ENCODE results near the gene REV3L.
"Not testable (repeated sequence)": the region's sequence is repeated elsewhere in the genome, so short reads cannot be mapped to it uniquely, and the experiment has no call there.

The REV3L gene

GRCh38 chr6:111478749-111479148 is 4.3 kb downstream of the REV3L start:
- peaks cover 16% of the 10 kb centered on the region for H3F3A ChIP-seq (ENCODE audit: control insufficient read depth, insufficient read depth)
- no peaks in the 10 kb centered on the region for H3K27me3 ChIP-seq (ENCODE audit: control insufficient read depth, low read length)
- no peaks in the 10 kb centered on the region for H3K9me2 ChIP-seq (replicated peaks; ENCODE audit: control insufficient read depth, low read length)
- peaks cover 42% of the 10 kb centered on the region for H3K4me1 ChIP-seq (ENCODE audit: control insufficient read depth, low read length)
- H3K4me3 ChIP-seq (ENCODE audit: low read length) = peak overlapping the region; percentile 58
- H3K36me3 ChIP-seq (ENCODE audit: control insufficient read depth, low read length) = peaks cover 22% of the 10 kb centered on the region
- peak overlapping the region; percentile 55 for H3K27ac ChIP-seq (ENCODE audit: low read depth, low read length)
- peaks cover 12% of the 10 kb centered on the region for H4K20me1 ChIP-seq (ENCODE audit: control insufficient read depth, insufficient read depth, low read depth, low read length)
- TF ChIP-seq EZH2phosphoT487 (IDR thresholded peaks at IDR 0.05; ENCODE audit: borderline replicate concordance, low read length) (no peak), CTCF (IDR thresholded peaks at IDR 0.05; ENCODE audit: low read depth, low read length, poor library complexity, severe bottlenecking) (peak; percentile 62)
- H3K4me2 ChIP-seq (ENCODE audit: low read length) = peak overlapping the region; percentile 81
- H3K9me3 ChIP-seq (ENCODE audit: control insufficient read depth, insufficient read depth, low read length) = no peaks in the 10 kb centered on the region
- peaks cover 94% of the 10 kb centered on the region for H3K79me2 ChIP-seq (ENCODE audit: control insufficient read depth, low read length)

- H3K4me2 ChIP-seq (ENCODE audit: low read length) = peak overlapping the region; percentile 81
- TF ChIP-seq CTCF (IDR thresholded peaks at IDR 0.05; ENCODE audit: low read depth, low read length, poor library complexity, severe bottlenecking) (no peak), EZH2phosphoT487 (IDR thresholded peaks at IDR 0.05; ENCODE audit: borderline replicate concordance, low read length) (no peak)
- H3K4me1 ChIP-seq (ENCODE audit: control insufficient read depth, low read length) = peaks cover 42% of the 10 kb centered on the region
- H3F3A ChIP-seq (ENCODE audit: control insufficient read depth, insufficient read depth) = peaks cover 16% of the 10 kb centered on the region
- peaks cover 22% of the 10 kb centered on the region for H3K36me3 ChIP-seq (ENCODE audit: control insufficient read depth, low read length)
- peaks cover 100% of the 10 kb centered on the region for H3K79me2 ChIP-seq (ENCODE audit: control insufficient read depth, low read length)
- H3K27ac ChIP-seq (ENCODE audit: low read depth, low read length) = peak overlapping the region; percentile 22
- peaks cover 12% of the 10 kb centered on the region for H4K20me1 ChIP-seq (ENCODE audit: control insufficient read depth, insufficient read depth, low read depth, low read length)
- no peaks in the 10 kb centered on the region for H3K27me3 ChIP-seq (ENCODE audit: control insufficient read depth, low read length)
- no peaks in the 10 kb centered on the region for H3K9me3 ChIP-seq (ENCODE audit: control insufficient read depth, insufficient read depth, low read length)
- peak overlapping the region; percentile 53 for H3K4me3 ChIP-seq (ENCODE audit: low read length)
- H3K9me2 ChIP-seq (replicated peaks; ENCODE audit: control insufficient read depth, low read length) = no peaks in the 10 kb centered on the region
These were observed 4.9 kb downstream of the REV3L start for GRCh38 chr6:111478064-111478476.

- Histone ChIP-seq H3K4me2 (ENCODE audit: low read length) (peak overlapping the region; percentile 81), H3K4me3 (ENCODE audit: low read length) (peak overlapping the region; percentile 53)
These were observed 5.5 kb downstream of the REV3L start for GRCh38 chr6:111477481-111477938.

GRCh38 chr6:111476061-111476460 is 7.0 kb downstream of the REV3L start:
- H3K4me1 ChIP-seq (ENCODE audit: control insufficient read depth, low read length) = peaks cover 38% of the 10 kb centered on the region
- not testable (repeated sequence) for H3K9me2 ChIP-seq (replicated peaks; ENCODE audit: control insufficient read depth, low read length); H3K9me3 ChIP-seq (ENCODE audit: control insufficient read depth, insufficient read depth, low read length); H3K4me3 ChIP-seq (ENCODE audit: low read length); H3K4me2 ChIP-seq (ENCODE audit: low read length); H3K27me3 ChIP-seq (ENCODE audit: control insufficient read depth, low read length); H3K27ac ChIP-seq (ENCODE audit: low read depth, low read length)
- peaks cover 12% of the 10 kb centered on the region for H4K20me1 ChIP-seq (ENCODE audit: control insufficient read depth, insufficient read depth, low read depth, low read length)
- peaks cover 99% of the 10 kb centered on the region for H3K79me2 ChIP-seq (ENCODE audit: control insufficient read depth, low read length)
- peaks cover 16% of the 10 kb centered on the region for H3F3A ChIP-seq (ENCODE audit: control insufficient read depth, insufficient read depth)
- peaks cover 14% of the 10 kb centered on the region for H3K36me3 ChIP-seq (ENCODE audit: control insufficient read depth, low read length)

More at GRCh38 chr6:111477481-111477938, 5.5 kb downstream of the REV3L start:
- no peaks in the 10 kb centered on the region for H3K9me3 ChIP-seq (ENCODE audit: control insufficient read depth, insufficient read depth, low read length)
- peaks cover 42% of the 10 kb centered on the region for H3K4me1 ChIP-seq (ENCODE audit: control insufficient read depth, low read length)
- peaks cover 16% of the 10 kb centered on the region for H3F3A ChIP-seq (ENCODE audit: control insufficient read depth, insufficient read depth)
- no peaks in the 10 kb centered on the region for H3K27me3 ChIP-seq (ENCODE audit: control insufficient read depth, low read length)
- peaks cover 100% of the 10 kb centered on the region for H3K79me2 ChIP-seq (ENCODE audit: control insufficient read depth, low read length)
- peaks cover 19% of the 10 kb centered on the region for H3K36me3 ChIP-seq (ENCODE audit: control insufficient read depth, low read length)
- H4K20me1 ChIP-seq (ENCODE audit: control insufficient read depth, insufficient read depth, low read depth, low read length) = peaks cover 12% of the 10 kb centered on the region
- no peaks in the 10 kb centered on the region for H3K9me2 ChIP-seq (replicated peaks; ENCODE audit: control insufficient read depth, low read length)
- no peak for TF ChIP-seq EZH2phosphoT487 (IDR thresholded peaks at IDR 0.05; ENCODE audit: borderline replicate concordance, low read length)
- no peak for TF ChIP-seq CTCF (IDR thresholded peaks at IDR 0.05; ENCODE audit: low read depth, low read length, poor library complexity, severe bottlenecking)
- peak overlapping the region; percentile 22 for H3K27ac ChIP-seq (ENCODE audit: low read depth, low read length)
